Measurements from ENCODE around the gene FRAS1.
"Not testable (repeated sequence)": the region's sequence is repeated elsewhere in the genome, so short reads cannot be mapped to it uniquely, and the experiment has no call there.

FRAS1 gene

GRCh38 chr4:78119698-78120097 is 62.6 kb downstream of the FRAS1 start:
- no peak for DNase-seq

- no peak for DNase-seq
These were observed 63.2 kb downstream of the FRAS1 start for GRCh38 chr4:78120144-78120880.

GRCh38 chr4:78121338-78121904 is 64.3 kb downstream of the FRAS1 start:
- DNase-seq: no peak

- DNase-seq: not testable (repeated sequence)
These were observed 68.8 kb downstream of the FRAS1 start for GRCh38 chr4:78125834-78126331.

- DNase-seq: no peak
These were observed 72.4 kb downstream of the FRAS1 start for GRCh38 chr4:78129383-78130108.

GRCh38 chr4:78131403-78131802 is 74.3 kb downstream of the FRAS1 start:
- DNase-seq: peak in 8 of 56 donors; percentile 2 to 31 (median 8)

- DNase-seq: no peak
These were observed 79.3 kb downstream of the FRAS1 start for GRCh38 chr4:78136109-78137081.

- no peak for DNase-seq
These were observed 80.4 kb downstream of the FRAS1 start for GRCh38 chr4:78137532-78137931.

GRCh38 chr4:78138252-78138651 is 81.1 kb downstream of the FRAS1 start:
- DNase-seq: no peak

GRCh38 chr4:78143634-78144033 is 86.5 kb downstream of the FRAS1 start:
- no peak for DNase-seq

GRCh38 chr4:78145008-78145407 is 87.9 kb downstream of the FRAS1 start:
- no peak for DNase-seq

GRCh38 chr4:78145622-78146021 is 88.5 kb downstream of the FRAS1 start:
- DNase-seq: no peak

GRCh38 chr4:78149751-78150542 is 92.8 kb downstream of the FRAS1 start:
- no peak for DNase-seq

- DNase-seq: no peak
These were observed 93.4 kb downstream of the FRAS1 start for GRCh38 chr4:78150543-78150864.

- DNase-seq: no peak
These were observed 95.7 kb downstream of the FRAS1 start for GRCh38 chr4:78152795-78153194.

GRCh38 chr4:78154972-78155590 is 98.0 kb downstream of the FRAS1 start:
- no peak for DNase-seq

- DNase-seq: no peak
These were observed 98.5 kb downstream of the FRAS1 start for GRCh38 chr4:78155616-78156105.

- DNase-seq: no peak
These were observed 99.4 kb downstream of the FRAS1 start for GRCh38 chr4:78156520-78156919.

GRCh38 chr4:78162342-78162741 is 105.2 kb downstream of the FRAS1 start:
- no peak for DNase-seq

GRCh38 chr4:78162821-78163220 is 105.7 kb downstream of the FRAS1 start:
- no peak for DNase-seq
